Measurements from ENCODE around the gene MRPL11. TPM values are rescaled to one million over a fixed set of nuclear protein-coding genes. Genes with fewer than 3 reads are reported as not detected.
"Not testable (repeated sequence)": the region's sequence is repeated elsewhere in the genome, so short reads cannot be mapped to it uniquely, and the experiment has no call there.

The MRPL11 gene
- total and polyA plus RNA-seq, 4 donors = 32.7 to 56.8 (median 41.2) TPM

GRCh38 chr11:66448523-66448922 is 9.9 kb upstream of the MRPL11 start:
- no peak overlapping the region for H3K27ac ChIP-seq (ENCODE audit: low read depth in 1 of 2, low read length in 1 of 2)
- H3K9me3 ChIP-seq (ENCODE audit: control insufficient read depth in 4 of 4, insufficient read depth in 3 of 4, low read length in 3 of 4) = peaks cover 0 to 4% (median 0%) of the 10 kb centered on the region in 4 donors
- TF ChIP-seq CTCF (IDR thresholded peaks at IDR 0.05; ENCODE audit: control extremely low read depth, extremely low read depth) = no peak
- no peaks in the 10 kb centered on the region for H3K27me3 ChIP-seq (ENCODE audit: control insufficient read depth in 3 of 3, insufficient read depth in 3 of 3, low read length in 2 of 3)
- DNase-seq (no peak), ATAC-seq (ENCODE audit: insufficient read depth, low FRiP score) (no peak)
- no peak overlapping the region for H3K4me3 ChIP-seq
- no peak overlapping the region for H3K9ac ChIP-seq (ENCODE audit: insufficient read depth in 1 of 2, low read length in 2 of 2)
- no peaks in the 10 kb centered on the region for H3K36me3 ChIP-seq (ENCODE audit: control insufficient read depth in 4 of 4, insufficient read depth in 4 of 4, low read length in 4 of 4)
- WGBS, 2 donors = 78 to 88% methylated on average over 4 of the region's 4 CpGs
- no peaks in the 10 kb centered on the region for H3K4me1 ChIP-seq (ENCODE audit: control insufficient read depth in 5 of 5, insufficient read depth in 5 of 5, low read length in 5 of 5)

- no peaks in the 10 kb centered on the region for H3K27me3 ChIP-seq (ENCODE audit: control insufficient read depth in 3 of 3, insufficient read depth in 3 of 3, low read length in 2 of 3)
- no peak for ATAC-seq (ENCODE audit: insufficient read depth, low FRiP score)
- no peak overlapping the region for H3K4me3 ChIP-seq
- H3K27ac ChIP-seq (ENCODE audit: low read depth in 1 of 2, low read length in 1 of 2) = no peak overlapping the region
- no peak for DNase-seq
- no peaks in the 10 kb centered on the region for H3K4me1 ChIP-seq (ENCODE audit: control insufficient read depth in 5 of 5, insufficient read depth in 5 of 5, low read length in 5 of 5)
- no peaks in the 10 kb centered on the region for H3K36me3 ChIP-seq (ENCODE audit: control insufficient read depth in 4 of 4, insufficient read depth in 4 of 4, low read length in 4 of 4)
- H3K9ac ChIP-seq (ENCODE audit: insufficient read depth in 1 of 2, low read length in 2 of 2) = no peak overlapping the region
- no peak for TF ChIP-seq CTCF (IDR thresholded peaks at IDR 0.05; ENCODE audit: control extremely low read depth, extremely low read depth)
- H3K9me3 ChIP-seq (ENCODE audit: control insufficient read depth in 4 of 4, insufficient read depth in 3 of 4, low read length in 3 of 4) = peaks cover 0 to 5% (median 2%) of the 10 kb centered on the region in 4 donors
Measured at GRCh38 chr11:66447012-66447411, 8.4 kb upstream of the MRPL11 start.

GRCh38 chr11:66443602-66444001 is 5.0 kb upstream of the MRPL11 start:
- H3K9me3 ChIP-seq (ENCODE audit: control insufficient read depth in 4 of 4, insufficient read depth in 3 of 4, low read length in 3 of 4) = peaks cover 0 to 4% (median 2%) of the 10 kb centered on the region in 4 donors

GRCh38 chr11:66440940-66441282 is 2.3 kb upstream of the MRPL11 start:
- not testable (repeated sequence) for H3K27ac ChIP-seq (ENCODE audit: low read depth in 1 of 2, low read length in 1 of 2); ATAC-seq (ENCODE audit: insufficient read depth, low FRiP score); H3K4me3 ChIP-seq; H3K9me3 ChIP-seq (ENCODE audit: control insufficient read depth in 4 of 4, insufficient read depth in 3 of 4, low read length in 3 of 4); H3K9ac ChIP-seq (ENCODE audit: insufficient read depth in 1 of 2, low read length in 2 of 2); H3K27me3 ChIP-seq (ENCODE audit: control insufficient read depth in 3 of 3, insufficient read depth in 3 of 3, low read length in 2 of 3); DNase-seq; H3K36me3 ChIP-seq (ENCODE audit: control insufficient read depth in 4 of 4, insufficient read depth in 4 of 4, low read length in 4 of 4); H3K4me1 ChIP-seq (ENCODE audit: control insufficient read depth in 5 of 5, insufficient read depth in 5 of 5, low read length in 5 of 5)
- 86 to 98% methylated on average over 17 to 27 of the region's 27 CpGs for WGBS, 2 donors

More at GRCh38 chr11:66443602-66444001, 5.0 kb upstream of the MRPL11 start:
- Histone ChIP-seq H3K27ac (ENCODE audit: low read depth in 1 of 2, low read length in 1 of 2) (no peak overlapping the region), H3K4me3 (no peak overlapping the region), H3K27me3 (ENCODE audit: control insufficient read depth in 3 of 3, insufficient read depth in 3 of 3, low read length in 2 of 3) (no peaks in the 10 kb centered on the region), H3K36me3 (ENCODE audit: control insufficient read depth in 4 of 4, insufficient read depth in 4 of 4, low read length in 4 of 4) (no peaks in the 10 kb centered on the region), H3K4me1 (ENCODE audit: control insufficient read depth in 5 of 5, insufficient read depth in 5 of 5, low read length in 5 of 5) (no peaks in the 10 kb centered on the region), H3K9ac (ENCODE audit: insufficient read depth in 1 of 2, low read length in 2 of 2) (no peak overlapping the region)
- WGBS, 2 donors = 42 to 70% methylated on average over 4 of the region's 4 CpGs
- no peak for ATAC-seq (ENCODE audit: insufficient read depth, low FRiP score)
- no peak for TF ChIP-seq CTCF (IDR thresholded peaks at IDR 0.05; ENCODE audit: control extremely low read depth, extremely low read depth)
- DNase-seq = no peak

GRCh38 chr11:66440101-66440939 is 1.7 kb upstream of the MRPL11 start:
- H3K36me3 ChIP-seq (ENCODE audit: control insufficient read depth in 4 of 4, insufficient read depth in 4 of 4, low read length in 4 of 4) = peaks cover 8 to 12% (median 10%) of the 10 kb centered on the region in 4 donors
- ATAC-seq (ENCODE audit: insufficient read depth, low FRiP score); H3K27me3 ChIP-seq (ENCODE audit: control insufficient read depth in 3 of 3, insufficient read depth in 3 of 3, low read length in 2 of 3); DNase-seq; H3K27ac ChIP-seq (ENCODE audit: low read depth in 1 of 2, low read length in 1 of 2); H3K4me1 ChIP-seq (ENCODE audit: control insufficient read depth in 5 of 5, insufficient read depth in 5 of 5, low read length in 5 of 5); H3K9me3 ChIP-seq (ENCODE audit: control insufficient read depth in 4 of 4, insufficient read depth in 3 of 4, low read length in 3 of 4); H3K4me3 ChIP-seq; H3K9ac ChIP-seq (ENCODE audit: insufficient read depth in 1 of 2, low read length in 2 of 2): not testable (repeated sequence)
- WGBS, 2 donors = 84 to 91% methylated on average over 29 of the region's 29 CpGs
